RWPE1 (cell line): ENCODE data around the gene SUN1.

Experiments
- CTCF ChIA-PET: fragments of 350-600 bp; sonication (Branson Sonifier 250); formaldehyde crosslinking; extraction: SDS; loops from one replicate; lab custom pipeline; 2021; lab: Yijun Ruan, JAX
- POLR2A ChIA-PET: fragments of 400-600 bp; formaldehyde crosslinking; extraction: SDS; loops from one replicate; lab custom pipeline; 2020; ENCODE audit warnings: antibody characterized with exemption; ENCODE audit not compliant: low non-redundant PET; lab: Yijun Ruan, JAX
- DNase-seq: peaks from one replicate; pipeline ENCODE4 v3.0.0; 2012; ENCODE audit warnings: low spot score
- H3K27ac ChIP-seq: fragments of 450-650 bp; 2 replicates; pipeline ENCODE4 v1.5.1; 2017
- TF ChIP-seq, protein P1 (sequence below): fragments of 450-650 bp; conservative IDR thresholded peaks from 2 replicates; pipeline ENCODE4 v1.5.1; 2017; ENCODE audit warnings: low read depth, mild to moderate bottlenecking

The SUN1 gene

DNA sequence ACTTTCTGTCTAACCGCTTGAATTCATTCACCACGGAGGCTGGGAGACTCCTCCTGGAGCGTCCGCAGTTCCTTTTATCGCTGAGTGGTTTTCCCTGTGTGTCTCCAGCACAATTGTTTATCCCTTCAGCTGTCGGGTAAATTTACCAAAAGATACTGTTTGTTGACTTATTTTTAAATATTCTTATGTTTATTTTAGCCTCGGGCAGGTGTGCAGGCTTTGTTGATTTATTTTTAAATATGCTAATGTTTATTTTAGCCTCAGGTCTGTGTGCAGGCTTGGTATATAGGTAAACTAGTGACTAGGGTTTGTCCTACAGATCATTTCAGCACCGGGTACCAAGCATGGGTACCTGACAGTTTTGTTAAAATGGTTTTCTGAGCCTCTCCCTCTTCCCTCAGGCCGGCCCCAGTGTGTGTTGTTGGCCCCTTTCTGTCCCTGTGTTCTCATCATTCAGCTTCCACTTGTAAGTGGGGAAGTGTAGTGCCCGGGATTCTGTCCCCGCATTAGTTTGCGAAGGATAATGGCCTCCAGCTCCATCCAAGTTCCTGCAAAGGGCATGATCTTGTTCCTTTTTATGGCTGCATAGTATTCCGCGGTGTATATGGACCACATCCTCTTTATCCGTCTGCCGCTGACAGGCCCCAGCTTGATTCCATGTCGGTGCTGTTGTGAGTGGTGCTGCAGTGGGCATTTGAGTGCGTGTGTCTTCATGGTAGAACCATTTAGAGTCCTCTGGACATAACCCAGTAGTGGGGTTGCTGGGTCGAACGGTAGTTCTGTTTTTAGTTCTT, 49.4 kb downstream of the SUN1 start:
- POLR2A ChIA-PET = no interaction called here
- CTCF ChIA-PET = no interaction called here
- TF ChIP-seq, protein P1, sequence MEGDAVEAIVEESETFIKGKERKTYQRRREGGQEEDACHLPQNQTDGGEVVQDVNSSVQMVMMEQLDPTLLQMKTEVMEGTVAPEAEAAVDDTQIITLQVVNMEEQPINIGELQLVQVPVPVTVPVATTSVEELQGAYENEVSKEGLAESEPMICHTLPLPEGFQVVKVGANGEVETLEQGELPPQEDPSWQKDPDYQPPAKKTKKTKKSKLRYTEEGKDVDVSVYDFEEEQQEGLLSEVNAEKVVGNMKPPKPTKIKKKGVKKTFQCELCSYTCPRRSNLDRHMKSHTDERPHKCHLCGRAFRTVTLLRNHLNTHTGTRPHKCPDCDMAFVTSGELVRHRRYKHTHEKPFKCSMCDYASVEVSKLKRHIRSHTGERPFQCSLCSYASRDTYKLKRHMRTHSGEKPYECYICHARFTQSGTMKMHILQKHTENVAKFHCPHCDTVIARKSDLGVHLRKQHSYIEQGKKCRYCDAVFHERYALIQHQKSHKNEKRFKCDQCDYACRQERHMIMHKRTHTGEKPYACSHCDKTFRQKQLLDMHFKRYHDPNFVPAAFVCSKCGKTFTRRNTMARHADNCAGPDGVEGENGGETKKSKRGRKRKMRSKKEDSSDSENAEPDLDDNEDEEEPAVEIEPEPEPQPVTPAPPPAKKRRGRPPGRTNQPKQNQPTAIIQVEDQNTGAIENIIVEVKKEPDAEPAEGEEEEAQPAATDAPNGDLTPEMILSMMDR = no peak

DNA sequence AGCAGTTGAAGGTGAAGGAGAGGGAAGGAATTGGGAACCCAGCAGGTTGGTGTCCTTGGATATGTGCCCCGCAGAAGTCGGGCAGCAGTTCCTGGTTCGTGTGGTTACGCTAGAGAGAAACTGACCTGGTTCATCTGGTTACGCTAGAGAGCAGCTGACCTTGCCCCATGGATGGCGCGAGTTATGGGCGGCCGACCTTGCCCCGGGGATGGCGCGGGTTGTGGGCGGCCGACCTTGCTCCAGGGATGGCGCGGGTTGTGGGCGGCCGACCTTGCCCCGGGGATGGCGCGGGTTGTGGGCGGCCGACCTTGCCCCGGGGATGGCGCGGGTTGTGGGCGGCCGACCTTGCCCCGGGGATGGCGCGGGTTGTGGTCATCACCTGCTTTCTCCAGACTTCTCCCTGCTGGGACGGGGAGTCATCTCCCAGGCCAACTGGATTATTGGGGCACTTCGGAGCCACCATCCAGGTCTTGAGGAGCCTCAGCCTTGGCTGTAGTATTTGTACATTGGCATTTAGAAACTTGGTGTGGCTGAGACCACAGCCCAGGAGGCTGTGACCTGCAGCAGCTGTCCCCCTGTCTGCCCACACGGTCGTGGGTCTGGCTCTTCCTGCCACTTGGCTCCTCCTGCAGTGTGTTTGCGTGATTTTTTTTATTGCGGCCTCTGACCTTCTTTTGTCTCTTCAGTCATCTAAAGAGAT, 50.2 kb downstream of the SUN1 start:
- no peak for DNase-seq
- TF ChIP-seq, protein P1 = no peak
- POLR2A ChIA-PET = no interaction called here
- peak overlapping the region; percentile 13 for H3K27ac ChIP-seq
- CTCF ChIA-PET = no interaction called here

More for the DNA sequence above, 49.4 kb downstream of the SUN1 start:
- no peak overlapping the region for H3K27ac ChIP-seq
- no peak for DNase-seq

DNA sequence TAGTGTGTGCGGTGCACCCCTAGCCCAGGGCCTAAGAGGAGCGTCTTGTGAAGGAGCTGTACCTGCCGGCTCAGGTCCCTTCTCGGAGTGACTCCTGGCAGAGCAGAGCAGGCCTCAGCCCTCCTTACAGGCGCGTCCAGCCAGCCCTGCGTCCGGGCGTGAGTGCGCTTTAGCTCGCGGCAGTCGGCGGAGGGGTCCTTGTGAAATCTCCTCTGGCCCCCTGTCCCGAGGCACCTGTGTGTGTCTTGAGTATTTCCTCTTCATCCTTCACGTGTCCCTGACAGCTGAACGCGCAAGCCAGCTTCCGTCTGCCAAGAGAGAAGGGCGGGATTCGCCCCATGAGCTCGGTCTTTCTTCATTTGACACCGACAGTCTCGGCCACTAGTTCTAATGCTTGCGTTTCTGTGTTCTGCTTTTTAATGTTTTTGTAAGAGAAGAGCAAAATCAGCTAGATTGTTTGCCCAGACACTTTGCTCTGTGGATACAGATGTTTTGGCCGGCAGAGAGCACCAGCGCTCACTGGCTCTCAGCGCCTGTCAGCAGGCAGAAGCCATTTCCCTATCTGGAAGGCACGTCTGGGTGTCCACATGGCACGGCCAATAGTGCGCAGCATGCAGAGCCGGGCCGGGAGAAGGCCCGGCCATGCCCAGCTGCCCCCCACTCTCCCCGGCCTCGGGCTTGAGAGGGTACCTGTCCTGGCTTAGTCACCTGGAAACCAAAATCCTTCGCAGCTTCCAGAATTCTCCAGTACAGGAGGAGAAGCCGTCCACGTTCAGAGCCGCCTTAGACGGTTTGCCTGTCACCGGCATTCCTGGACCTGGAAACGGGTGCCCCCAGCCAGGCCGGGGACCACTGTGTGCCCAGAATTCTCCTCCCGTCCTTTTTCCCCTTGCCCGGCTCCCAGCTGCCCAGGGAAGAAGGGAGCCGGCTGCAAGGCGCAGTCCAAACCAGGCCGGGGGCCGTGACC, 51.1 kb downstream of the SUN1 start:
- peak overlapping the region; percentile 13 for H3K27ac ChIP-seq
- TF ChIP-seq, protein P1 = no peak
- ChIA-PET POLR2A (no interaction called here), CTCF (interaction anchor here (0.5 kb wide), 1 partner anchor 97 kb away, joined by 4 read pairs; no protein-coding TSS in a partner anchor)
- no peak for DNase-seq

DNA sequence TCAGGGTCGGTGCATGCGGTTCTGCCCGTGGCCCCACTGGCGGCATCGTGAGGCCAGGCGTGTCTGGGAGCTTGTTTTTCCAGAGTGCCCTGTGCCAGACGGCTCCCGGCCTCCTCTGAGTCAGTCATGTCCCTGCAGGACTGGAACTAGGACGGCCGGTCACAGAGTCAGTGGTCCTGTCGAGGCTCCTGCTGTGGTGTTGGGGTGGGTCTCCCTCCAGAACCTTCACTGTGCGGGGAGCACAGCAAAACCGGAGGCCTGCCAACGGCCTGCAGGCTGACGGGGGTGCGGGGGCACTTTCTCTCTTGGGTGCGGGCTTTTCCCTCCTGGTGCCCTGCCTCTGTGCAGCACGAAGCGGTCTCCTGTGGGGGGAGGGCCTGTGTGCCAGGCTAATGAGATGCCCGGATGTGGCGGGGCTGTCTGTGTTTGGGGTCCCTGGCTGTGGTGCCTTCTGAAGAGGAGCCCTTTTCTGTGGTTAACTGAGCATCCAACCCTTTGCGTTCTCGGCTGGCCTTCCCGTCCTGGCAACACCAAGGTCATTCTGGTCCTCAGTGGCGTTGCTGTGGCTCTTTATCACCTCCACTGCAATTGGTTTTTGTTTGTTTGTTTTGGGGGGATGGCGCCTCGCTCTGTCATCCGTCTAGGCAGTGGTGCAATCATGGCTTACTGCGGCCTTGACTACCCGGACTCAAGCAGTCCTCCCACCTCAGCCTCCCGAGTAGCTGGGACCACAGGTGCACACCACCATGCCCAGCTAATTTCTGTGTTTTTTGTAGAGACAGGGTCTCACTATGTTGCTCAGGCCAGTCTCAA, 52.1 kb downstream of the SUN1 start:
- ChIA-PET POLR2A (no interaction called here), CTCF (interaction anchor here (0.6 kb wide), 1 partner anchor 436 kb away, joined by 3 read pairs; no protein-coding TSS in a partner anchor)
- TF ChIP-seq, protein P1 = no peak
- H3K27ac ChIP-seq = peak overlapping the region; percentile 13
- no peak for DNase-seq

DNA sequence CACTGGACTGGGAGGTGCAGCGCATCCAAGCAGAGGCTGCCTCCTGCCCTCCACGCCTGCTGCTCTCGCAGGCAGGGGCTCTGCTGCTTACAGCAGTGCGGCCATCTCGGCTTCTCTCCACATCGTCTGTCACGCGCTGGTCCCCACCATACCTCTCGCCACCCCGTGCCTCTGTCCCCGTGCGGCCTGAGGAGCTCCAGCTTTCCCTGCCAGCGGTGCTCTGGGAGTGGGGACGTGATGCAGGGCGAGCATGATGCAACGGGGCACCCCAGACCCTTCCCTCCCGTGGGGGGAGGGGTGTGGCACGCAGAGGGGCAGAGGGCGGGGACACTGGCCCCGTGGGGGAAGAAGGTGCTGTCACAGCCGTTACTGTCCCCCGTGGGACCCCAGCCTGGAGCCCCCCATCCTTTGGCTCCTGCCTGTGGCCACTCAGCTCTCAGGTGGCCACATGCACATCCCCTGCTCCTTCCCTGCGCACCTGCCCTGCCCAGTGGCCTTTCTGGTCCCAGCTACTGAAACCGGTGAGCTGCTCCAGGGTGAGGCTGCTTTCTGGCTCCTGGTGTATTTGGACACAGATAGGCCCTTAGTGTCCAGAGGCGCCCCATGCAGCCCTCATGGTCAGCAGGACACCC, 53.1 kb downstream of the SUN1 start:
- ChIA-PET CTCF (no interaction called here), POLR2A (no interaction called here)
- no peak for DNase-seq
- TF ChIP-seq, protein P1 = no peak
- H3K27ac ChIP-seq = no peak overlapping the region; the same call in 1 of the 2 replicates
